ENCODE data around the gene SPATA24. TPM values are rescaled to one million over a fixed set of nuclear protein-coding genes. Genes with fewer than 3 reads are reported as not detected.
"Not testable (repeated sequence)": the region's sequence is repeated elsewhere in the genome, so short reads cannot be mapped to it uniquely, and the experiment has no call there.

Gene SPATA24
- total RNA-seq, 1 donor from 2014 or later, result 7.2 TPM

DNA sequence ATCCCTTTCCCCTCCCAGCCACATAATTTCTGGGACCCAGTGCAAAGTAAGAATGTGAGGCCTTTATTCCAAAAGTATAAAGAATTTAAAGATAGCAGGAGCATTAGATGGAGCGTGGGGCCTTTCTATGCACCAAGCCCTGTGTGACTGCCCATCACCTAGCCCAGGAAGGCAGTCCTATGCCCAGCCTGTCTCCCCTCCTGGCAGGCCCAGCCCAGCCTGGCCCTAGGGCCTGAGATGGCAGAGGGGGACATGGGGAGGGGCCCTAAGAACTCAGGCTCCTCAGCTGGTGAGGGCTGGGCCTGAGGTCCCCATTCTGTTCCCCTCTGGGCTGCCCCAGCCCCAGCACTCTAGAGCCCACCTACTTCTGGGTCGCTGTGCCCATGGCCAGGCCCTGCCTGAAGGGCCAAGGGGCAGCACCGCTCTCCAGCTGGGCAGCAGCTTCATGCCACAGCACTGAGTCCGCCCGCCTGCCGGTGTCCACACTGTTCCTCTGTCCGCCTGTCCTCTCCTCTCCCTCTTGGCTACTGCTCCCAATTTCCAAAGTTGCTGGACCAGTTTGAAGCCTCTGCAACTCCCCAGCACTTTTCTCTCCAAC is 19.8 kb downstream of the SPATA24 start:
- DNase-seq (ENCODE audit: low spot score), result no peak

DNA sequence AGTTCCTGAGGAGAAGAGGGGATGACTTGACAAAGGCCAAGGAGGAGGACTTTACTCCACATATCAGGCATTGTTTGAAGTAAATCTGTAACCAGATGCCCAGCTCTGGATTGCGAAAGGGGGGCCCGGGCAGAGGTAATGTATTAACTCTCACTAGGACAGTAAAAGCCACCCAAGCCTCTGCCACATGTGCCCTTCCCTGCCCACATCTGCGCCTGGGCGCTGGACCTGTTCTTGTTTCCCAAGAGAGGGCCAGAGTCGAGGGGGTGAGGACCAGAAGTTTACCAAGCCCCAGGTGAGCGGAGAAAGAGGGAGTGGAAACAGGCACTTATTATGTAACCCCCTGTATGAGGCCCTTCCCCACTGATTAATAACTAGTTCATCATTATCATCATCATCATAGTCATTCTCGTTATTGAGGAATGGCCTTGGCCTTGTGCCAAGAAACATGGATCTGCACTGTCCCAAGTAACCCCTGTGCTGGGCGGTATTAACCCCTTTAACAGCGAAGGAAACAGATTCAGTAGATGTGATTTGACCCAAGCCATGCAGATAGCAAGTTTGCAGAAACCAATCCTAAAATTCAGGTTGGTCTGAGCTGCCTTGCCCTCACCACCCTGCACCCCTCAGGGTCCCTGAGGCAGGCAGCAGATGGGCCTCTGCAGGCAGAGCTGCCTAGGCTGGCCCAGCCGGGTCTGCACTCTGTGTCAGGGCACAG is 20.5 kb downstream of the SPATA24 start, which contains the start of gene SLC23A1:
SLC23A1 (minus strand) TSS at position 23 of the 718 bp plus-strand sequence. CDS start 44 bp downstream, outside the sequence.
- no peak for DNase-seq (ENCODE audit: low spot score)

DNA sequence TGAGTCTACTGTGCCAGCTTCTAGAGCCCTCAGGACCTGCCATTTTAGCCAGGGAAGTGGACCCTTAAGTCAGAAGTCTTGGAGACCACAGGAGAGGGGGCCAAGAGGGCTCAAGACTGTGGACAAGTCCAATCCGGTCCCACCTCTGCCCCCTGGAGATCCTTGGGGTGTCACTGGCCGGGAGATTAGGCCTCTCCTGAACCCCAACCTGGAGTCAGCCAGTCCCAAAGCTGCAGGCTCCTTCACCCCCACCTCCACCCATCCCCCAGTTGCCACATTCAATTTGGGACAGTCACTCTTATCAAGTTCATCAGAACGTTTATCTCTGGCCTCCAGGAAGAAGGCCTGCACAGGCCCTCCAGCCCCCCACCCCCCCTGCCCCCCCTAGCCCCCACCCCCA is 21.1 kb downstream of the SPATA24 start:
- DNase-seq (ENCODE audit: low spot score), result no peak

DNA sequence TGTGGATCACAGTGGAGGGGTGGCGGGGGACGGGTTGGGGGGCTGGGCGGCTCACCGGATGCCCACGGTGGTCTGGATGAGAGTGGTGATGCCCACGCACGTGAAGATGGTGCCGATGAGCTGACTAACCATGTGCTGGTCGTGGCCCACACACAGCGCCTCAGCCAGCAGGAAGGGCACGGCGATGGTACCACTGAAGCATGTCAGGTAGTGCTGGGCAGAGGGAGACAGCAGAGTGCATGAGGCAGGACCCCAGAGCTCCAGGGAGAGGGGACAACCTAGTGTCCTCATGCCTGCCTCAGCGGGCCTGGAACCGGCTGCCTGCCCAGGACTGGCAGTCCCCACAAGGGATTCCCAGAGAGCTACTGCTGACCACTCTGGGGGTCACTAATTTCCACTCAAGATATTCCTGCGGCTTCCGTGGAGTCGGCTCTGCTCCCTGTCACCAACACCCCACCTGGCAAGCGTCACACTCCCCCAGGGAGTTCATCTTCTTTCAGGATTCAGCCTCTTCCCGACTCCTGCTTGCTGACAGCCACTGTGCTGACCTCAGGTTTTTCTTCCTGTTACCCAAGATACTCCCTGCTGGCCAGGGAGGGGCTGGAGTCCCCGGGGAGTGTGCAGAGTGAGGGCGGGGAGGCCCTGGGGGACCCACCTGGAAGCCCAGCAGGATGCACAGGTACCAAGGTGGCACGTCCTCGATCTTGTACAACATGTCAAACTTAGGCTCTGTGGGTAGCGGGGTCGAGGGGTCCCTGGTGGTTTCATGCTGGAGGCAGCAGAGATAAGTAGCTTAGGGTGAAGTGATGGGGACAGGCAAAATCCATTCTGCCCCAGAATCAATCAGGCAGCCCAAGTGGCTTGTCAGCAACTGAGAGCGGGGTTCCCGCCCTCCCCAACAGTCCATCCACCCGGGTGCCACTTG is 21.8 kb downstream of the SPATA24 start:
- no peak for DNase-seq (ENCODE audit: low spot score)

DNA sequence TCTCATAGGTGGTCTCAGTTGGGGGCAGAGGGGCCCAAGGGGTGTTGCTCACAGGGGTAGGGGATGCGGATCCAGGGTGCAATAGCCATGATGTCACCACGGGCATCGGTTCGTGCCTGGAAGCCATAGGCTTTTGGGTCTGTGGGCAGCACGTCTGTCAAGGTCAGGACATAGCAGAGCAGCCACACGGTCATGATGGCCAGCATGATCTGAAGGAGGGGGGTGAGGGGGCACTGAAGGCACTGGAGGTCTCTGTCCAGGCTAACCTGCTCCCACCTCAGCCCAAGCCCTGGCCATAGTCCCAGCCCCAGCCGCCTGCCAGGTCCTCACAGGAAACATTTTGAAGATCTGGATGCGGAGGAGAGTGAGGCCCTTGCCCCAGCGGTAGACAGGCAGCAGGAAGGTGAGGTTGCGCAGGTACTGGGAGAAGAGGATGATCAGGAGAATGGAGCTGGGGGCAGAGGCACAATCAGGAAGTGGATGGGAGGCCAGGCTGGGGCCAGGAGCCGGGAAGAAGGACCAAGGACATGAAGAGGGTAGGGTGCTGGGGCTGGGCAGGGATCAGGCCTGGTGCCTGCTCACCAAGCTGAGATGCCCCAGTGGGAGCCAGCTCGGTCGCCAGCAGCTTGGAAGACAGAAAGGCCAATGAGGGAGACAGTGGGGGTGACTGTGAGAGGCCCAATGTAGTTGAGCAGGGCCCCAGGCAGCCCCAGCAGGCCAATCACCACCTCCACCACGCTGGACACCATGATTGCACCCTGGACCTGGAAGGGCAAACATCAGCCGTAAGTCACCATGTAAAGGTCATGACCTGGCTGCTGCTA is 24.1 kb downstream of the SPATA24 start:
- no peak for DNase-seq (ENCODE audit: low spot score)

DNA sequence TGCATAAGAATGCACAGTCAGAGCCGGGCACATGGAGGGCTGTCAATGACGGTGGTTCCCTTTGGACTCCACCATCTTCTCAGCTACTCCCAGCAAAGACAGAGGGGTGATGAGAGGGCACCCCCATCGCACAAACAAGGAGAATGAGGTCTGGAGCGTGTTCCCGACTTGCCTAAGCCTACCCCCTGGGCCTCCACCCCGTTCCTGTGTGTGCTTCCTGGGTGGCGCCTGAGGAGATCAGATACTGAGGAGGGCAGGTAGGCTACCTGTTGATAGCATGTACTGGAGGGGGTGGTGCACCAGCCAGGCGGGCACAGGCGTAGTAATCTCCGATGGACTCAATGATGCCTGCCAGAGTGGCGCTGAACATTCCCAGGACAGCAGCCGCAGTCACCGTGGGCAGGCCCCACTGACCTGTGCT is 24.9 kb downstream of the SPATA24 start:
- DNase-seq (ENCODE audit: low spot score), result no peak

DNA sequence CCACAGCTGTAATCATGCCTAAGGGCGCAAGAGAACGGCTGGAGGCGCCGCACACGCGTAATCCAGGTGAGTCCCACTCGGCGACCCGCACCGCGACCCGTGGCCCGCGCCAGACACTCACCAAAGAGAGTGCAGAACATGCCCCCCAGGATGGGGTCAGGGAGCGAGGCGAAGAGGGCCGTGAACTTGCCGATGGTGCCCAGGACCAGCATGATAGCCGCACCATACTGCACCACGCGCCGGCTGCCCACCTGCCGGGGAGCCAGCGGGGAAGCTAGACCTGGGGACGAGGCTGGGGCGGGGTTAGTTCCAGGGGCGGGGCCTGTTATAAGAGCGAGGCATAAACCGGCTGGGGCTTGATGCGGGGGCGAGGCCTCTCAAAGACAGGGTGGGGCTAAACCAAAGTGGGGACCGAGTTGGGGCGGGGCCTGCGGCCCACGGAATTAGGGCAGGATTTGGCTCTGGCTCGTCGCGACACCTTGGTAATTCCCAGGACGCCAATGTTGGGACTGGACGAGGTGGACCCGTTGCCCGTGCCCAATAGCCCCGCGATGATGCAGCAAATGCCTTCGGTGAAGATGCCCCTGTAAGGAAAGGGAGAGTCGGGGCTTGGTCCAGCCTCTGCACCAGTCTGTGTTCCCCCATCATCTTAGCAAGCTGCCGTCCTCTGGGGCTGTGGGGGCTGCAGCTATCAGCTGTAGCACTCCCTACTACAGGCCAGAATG is 25.6 kb downstream of the SPATA24 start:
- no peak for DNase-seq (ENCODE audit: low spot score)

DNA sequence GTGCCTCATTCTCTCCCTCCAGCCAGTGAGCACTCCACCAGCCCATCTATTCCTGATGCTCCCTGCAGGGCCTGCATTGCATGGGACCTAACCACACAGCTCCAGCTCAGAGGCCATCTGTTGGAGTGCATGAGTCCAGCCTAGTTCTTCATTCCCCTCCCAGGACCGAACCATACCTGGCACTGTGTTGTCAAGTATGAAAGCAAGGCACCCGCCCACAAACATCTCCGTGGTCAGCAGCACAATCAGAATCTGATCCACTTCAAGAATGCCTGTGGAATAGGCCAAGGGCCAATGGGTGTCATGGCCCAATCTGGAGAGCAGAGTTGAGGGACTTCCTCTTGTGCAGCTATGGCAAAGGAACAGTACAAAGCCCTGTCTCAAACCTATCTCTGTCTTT is 26.7 kb downstream of the SPATA24 start:
- DNase-seq (ENCODE audit: low spot score), result no peak

DNA sequence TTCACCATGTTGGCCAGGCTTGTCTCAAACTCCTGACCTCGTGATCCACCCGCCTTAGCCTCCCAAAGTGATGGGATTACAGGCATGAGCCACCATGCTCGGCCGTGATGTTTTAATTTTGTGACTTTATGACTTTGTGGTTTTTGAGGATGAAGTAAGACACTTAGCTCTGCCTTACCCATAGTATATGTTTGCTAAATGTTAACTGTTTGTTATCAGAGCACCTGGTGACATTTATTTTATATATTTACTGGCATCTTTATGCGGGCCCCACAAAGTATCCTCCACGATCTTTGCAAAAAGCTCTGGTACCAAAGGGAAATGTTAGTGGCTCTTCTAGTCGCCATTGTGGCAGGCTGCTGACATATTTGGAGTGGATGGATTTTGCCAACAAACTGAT is 27.5 kb downstream of the SPATA24 start:
- DNase-seq (ENCODE audit: low spot score), result no peak

DNA sequence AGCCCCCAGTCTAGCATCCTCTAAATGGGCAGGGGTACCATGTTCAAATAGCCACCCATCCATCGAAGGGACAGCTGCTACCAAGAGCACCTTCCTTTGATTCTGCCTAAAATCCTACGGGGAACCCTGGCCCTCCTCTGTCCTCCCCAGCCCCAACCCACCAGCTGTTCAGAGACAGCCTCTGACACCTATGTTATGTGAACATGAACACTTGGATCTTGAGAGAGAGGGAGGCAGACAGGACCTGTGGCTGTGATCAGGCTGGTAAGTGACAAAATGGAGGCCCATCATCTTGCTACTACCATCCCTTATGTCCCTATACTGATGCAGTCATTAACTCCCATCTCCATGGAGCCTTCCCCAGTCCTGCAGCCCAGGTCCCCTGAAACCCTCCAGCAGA is 29.0 kb downstream of the SPATA24 start:
- no peak for DNase-seq (ENCODE audit: low spot score)

DNA sequence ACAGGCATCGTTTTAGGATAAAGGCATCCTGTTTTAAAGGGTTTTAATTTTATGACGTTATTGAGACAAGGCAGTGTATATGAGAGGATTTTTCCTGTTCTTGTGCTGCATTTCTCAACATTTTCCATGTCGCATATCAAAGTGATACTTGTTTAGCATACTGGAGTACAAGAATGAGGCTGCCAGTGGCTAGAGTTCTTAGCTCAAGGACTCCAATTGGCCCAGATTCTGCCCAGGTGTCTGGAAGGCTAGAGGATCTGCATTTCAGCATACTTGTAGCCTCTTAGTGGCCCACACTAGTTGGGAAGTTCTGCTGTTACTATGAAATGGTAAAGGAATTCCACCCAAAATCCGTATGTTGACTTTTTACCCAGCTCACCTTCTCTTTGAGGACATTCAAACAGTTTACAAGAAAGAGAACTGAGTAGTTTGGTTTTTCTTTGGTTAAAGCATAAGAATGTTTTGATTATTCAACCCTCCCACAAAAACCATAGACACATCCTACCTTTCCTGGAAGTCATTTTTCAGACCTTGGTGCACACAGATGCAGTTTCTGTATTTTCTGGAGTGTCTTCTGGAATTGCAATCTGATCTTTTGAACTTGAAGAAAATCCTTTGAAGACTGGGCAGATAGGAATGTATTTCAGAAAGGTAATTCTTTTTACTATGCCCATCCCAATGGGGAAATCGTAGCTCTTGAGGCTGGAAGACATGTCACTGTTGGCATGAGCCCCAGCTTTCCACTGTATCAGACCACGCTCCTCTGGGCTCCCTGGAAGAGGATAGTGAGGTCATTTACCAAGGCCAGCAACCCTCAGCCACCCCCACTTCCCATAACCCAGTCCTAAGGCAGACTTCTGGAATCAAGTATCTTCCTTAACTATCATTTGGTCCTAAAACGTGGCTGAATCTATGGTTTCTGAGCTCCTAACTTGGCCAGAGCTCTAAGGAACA is 32.1 kb downstream of the SPATA24 start:
- no peak for DNase-seq (ENCODE audit: low spot score)

DNA sequence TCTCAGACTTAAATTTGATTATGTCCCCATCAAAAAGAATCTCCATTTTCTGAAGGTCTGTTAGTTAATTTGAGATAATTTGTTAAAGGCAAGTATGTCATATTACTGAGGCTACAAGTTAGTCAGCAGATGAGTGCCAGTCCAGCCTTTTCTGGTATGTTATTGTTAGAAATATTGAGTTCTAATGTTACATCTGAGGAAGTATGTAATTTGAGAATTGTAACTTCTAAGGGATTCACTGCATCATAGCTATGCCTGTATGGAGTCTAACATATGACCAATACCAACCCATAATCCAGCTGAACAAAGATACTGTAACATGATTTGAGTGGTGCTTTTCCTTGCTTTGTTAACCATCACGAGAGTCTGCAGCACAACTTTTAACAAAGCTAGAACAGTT is 34.7 kb downstream of the SPATA24 start:
- no peak for DNase-seq (ENCODE audit: low spot score)

DNA sequence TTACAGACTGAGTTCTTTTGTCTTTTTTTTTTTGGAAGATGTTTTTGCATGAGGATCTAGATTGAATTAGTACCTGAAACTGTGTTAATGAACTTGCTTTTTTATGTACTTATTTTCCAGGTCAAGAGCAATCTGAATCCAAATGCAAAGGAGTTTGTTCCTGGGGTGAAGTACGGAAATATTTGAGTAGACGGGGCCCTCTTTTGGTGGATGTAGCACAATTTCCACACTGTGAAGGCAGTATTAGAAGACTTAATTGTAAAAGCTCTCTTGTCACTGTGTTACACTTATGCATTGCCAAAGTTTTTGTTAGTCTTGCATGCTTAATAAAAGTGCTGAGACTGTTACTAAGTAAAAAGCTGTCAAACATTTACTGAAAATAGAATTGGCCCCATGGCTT is 35.3 kb downstream of the SPATA24 start:
- DNase-seq (ENCODE audit: low spot score), result no peak

DNA sequence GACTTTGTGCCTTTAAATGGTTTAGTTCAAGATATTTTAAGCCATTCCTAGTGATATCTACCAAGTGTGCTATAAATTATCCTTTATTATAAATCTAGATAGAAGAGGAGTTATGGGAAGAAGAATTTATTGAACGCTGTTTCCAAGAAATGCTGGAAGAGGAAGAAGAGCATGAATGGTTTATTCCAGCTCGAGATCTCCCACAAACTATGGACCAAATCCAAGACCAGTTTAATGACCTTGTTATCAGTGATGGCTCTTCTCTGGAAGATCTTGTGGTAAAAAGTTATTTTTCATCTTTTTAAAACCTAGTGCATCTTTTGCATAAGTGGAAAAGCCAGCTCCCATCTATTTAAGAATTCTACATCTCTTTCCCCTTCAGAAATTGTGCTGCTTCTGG is 39.4 kb downstream of the SPATA24 start:
- peak; percentile 96 for DNase-seq (ENCODE audit: low spot score)

DNA sequence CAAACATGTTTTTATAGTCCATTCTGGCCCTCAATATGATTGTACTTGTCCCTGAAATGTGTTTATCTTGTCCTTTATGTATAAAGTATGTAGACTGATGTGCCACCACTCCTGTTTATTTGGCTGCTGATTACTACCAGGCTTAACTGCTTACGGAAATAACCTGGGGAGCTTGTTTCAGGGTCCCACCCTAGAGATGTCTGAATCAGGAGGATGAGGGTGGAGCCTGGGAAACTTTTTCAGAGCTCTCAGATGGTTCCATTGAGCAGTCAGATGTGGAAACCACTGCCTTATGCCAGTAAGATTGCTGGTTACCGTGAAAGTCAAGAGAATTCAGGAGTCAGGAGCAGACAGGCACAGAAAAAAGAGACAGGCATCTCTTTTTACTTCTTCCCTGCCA is 40.0 kb downstream of the SPATA24 start:
- no peak for DNase-seq (ENCODE audit: low spot score)

DNA sequence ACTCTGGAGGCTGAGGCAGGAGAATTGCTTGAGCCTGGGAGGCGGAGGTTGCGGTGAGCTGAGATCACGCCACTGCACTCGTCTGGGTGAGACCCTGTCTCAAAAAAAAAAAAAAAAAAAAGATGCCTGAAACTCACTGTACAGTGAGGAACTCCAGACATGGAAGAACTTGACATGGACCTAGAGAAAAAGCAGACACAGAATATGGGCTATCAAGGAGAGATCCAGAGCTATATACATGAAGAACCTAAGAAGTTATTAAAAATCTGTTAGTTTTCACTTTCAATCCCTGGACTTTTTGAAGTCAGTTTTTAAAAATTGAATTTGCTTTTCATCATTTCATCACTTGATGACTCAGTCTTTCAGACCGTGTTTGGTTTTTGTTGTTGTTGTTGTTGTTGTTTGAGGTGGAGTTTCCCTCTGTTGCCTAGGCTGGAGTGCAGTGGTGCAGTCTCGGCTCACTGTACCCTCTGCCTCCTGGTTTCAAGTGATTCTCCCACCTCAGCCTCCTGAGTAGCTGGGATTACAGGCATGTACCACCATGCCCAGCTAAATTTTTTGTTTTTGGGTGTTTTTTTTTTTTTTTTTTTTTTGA is 42.0 kb downstream of the SPATA24 start:
- peak; percentile 76 for DNase-seq (ENCODE audit: low spot score)

DNA sequence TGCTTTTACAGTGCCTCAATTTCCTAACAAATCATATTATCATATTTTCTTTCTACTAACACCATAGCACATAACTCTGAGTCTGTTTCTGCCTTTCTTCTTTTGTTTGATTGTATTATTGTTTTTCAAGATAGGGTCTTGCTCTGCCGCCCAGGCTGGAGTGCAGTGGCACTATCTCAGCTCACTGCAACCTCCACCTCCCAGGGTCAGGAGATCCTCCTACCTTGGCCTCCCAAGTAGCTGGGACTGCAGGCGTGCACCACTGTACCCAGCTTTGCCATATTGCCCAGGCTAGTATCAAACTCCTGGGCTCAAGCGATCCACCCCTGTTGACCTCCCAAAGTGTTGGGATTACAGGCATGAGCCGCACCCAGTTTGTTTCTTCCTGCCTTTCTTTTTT is 43.5 kb downstream of the SPATA24 start:
- DNase-seq (ENCODE audit: low spot score), result no peak

DNA sequence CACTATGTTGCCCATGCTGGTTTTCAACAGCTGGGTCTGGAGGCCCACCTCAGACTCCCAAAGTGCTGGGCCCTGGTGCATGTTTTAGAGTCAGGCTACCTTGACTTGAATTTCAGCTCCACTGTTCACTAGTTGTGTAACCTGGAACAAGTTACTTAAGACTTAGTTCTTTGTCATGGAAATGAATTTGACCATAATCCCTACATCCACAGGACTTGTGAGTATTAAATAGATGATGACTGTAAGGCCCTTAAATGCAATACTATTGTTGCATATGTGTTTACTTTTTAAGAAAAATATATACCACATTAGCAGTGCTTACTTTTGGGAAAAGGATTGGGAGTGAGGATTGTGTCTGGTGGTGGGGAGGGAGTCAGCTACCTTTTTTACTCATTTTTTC is 45.8 kb downstream of the SPATA24 start:
- no peak for DNase-seq (ENCODE audit: low spot score)

DNA sequence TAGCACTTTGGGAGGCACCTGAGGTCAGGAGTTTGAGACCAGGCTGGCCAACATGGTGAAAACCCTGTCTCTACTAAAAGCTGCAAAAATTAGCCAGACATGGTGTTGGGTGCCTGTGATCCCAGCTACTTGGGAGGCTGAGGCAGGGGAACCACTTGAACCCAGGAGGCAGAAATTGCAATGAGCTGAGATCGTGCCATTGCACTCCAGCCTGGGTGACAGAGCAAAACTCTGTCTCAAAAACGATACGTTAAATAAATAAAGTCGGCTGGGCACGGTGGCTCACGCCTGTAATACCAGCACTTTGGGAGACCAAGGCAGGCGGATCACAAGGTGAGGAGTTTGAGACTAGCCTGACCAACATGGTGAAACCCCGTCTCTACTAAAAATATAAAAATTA is 48.0 kb downstream of the SPATA24 start:
- not testable (repeated sequence) for DNase-seq (ENCODE audit: low spot score)

Data from umbilical cord (tissue), 2 donors.